ENCODE measurements around the gene ADAMTSL2.

GRCh38 chr9:133597316-133597957 is 62.9 kb downstream of the ADAMTSL2 start:
- no peak for TF ChIP-seq CTCF (IDR thresholded peaks at IDR 0.05)
- TF ChIP-seq EP300 (IDR thresholded peaks at IDR 0.05), result no peak

All from ovary (tissue), 3 donors.